Chondrocyte (in vitro differentiated cells): ENCODE data around the gene FAF1. TPM values are rescaled to one million over a fixed set of nuclear protein-coding genes. Genes with fewer than 3 reads are reported as not detected.

ENCODE experiments used
- DNase-seq: peaks from one replicate; pipeline ENCODE4 v3.0.0; 2021; ENCODE audit warnings: mixed read lengths, low spot score
- H3K27ac Mint-ChIP-seq: one replicate; pipeline ENCODE4 v1.8.0; 2021; ENCODE audit warnings: mild to moderate bottlenecking, moderate library complexity, mixed read lengths; ENCODE audit not compliant: unreplicated experiment
- H3K27me3 Mint-ChIP-seq: 2 replicates; pipeline ENCODE4 v1.8.0; 2021; ENCODE audit warnings: low read depth, mixed read lengths
- H3K36me3 Mint-ChIP-seq: 2 replicates; pipeline ENCODE4 v1.8.0; 2021; ENCODE audit warnings: low read depth, mixed read lengths
- H3K4me1 Mint-ChIP-seq: 2 replicates; pipeline ENCODE4 v1.8.0; 2021; ENCODE audit warnings: low read depth, mild to moderate bottlenecking, mixed read lengths
- H3K4me3 Mint-ChIP-seq: one replicate; pipeline ENCODE4 v1.8.0; 2021; ENCODE audit warnings: mild to moderate bottlenecking, moderate library complexity, mixed read lengths; ENCODE audit not compliant: unreplicated experiment
- H3K9me3 Mint-ChIP-seq: 2 replicates; pipeline ENCODE4 v1.8.0; 2021; ENCODE audit warnings: low read depth, mixed read lengths
- total RNA-seq: library from RNA; stranded (reverse); gene quantifications from 3 replicates; pipeline ENCODE4 v1.2.1, GENCODE V29; 2021
- TF ChIP-seq, protein P1 (sequence below): fragments of 200-600 bp; sonication (generic); IDR thresholded peaks from 2 replicates; pipeline ENCODE4 v1.5.0; 2021; ENCODE audit warnings: antibody characterized with exemption, mild to moderate bottlenecking, moderate library complexity

FAF1 gene
- total RNA-seq, 1 donor from 2014 or later: 38.7 TPM

DNA sequence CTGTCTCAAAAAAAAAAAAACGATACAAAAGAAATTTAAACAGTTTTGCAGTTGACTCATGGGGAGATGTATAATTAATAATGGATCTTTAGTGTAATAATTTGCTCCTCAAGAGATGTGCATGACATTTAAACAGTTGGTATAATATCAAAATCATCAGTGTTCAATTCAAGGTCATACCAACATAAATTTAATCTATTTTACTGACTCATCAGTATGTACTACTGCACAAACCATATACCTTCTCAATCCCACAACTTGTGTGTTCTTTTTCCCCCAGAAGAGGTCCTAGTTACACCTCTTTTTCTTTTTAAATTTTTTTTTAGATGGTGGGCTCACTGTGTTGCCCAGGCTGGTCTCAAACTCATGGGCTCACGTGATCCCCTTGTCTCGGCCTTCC is 33.6 kb upstream of the FAF1 start:
- H3K4me3 Mint-ChIP-seq: no peak overlapping the region
- H3K4me1 Mint-ChIP-seq: no peaks in the 10 kb centered on the region
- DNase-seq: no peak
- no peak overlapping the region for H3K27ac Mint-ChIP-seq
- H3K9me3 Mint-ChIP-seq: peaks cover 2% of the 10 kb centered on the region
- TF ChIP-seq, protein P1, sequence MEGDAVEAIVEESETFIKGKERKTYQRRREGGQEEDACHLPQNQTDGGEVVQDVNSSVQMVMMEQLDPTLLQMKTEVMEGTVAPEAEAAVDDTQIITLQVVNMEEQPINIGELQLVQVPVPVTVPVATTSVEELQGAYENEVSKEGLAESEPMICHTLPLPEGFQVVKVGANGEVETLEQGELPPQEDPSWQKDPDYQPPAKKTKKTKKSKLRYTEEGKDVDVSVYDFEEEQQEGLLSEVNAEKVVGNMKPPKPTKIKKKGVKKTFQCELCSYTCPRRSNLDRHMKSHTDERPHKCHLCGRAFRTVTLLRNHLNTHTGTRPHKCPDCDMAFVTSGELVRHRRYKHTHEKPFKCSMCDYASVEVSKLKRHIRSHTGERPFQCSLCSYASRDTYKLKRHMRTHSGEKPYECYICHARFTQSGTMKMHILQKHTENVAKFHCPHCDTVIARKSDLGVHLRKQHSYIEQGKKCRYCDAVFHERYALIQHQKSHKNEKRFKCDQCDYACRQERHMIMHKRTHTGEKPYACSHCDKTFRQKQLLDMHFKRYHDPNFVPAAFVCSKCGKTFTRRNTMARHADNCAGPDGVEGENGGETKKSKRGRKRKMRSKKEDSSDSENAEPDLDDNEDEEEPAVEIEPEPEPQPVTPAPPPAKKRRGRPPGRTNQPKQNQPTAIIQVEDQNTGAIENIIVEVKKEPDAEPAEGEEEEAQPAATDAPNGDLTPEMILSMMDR: no peak
- peaks cover 20% of the 10 kb centered on the region for H3K27me3 Mint-ChIP-seq
- H3K36me3 Mint-ChIP-seq: no peaks in the 10 kb centered on the region

DNA sequence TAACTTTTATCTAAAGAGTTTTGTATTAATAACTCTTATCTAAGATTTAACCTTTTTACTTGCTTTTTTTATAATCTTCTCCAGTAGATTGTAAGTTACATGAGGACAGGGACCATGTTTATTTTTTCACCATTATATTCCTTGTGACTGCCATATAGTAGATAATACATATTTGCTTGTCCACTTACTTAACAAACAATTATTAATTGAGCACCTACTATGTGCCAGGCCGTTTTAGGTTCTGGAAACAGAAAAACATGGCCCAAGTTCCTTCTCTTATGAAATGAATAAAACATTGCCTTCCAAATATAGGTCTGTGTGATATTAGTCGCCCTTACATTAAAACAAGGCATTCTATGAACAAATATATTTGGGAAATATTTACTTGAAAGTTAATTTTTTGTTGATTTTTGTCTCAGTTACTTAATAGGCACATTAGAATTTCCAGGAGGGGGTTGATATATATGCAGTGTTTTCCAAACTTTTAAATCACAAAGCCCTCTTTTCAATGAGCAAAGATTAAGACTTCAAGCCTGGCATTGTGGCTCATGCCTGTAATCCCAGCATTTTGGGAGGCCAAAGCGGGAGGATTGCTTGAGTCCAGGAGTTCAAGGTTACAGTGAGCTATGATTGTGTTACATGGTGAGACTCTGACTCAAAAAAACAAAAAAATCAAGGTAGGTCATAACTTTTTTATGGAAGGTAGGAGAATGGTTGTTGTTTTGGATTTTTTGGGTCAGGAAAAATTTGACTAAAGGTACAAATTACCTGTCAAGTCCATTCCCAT is 32.7 kb upstream of the FAF1 start:
- DNase-seq: no peak
- TF ChIP-seq, protein P1: no peak
- peaks cover 14% of the 10 kb centered on the region for H3K27me3 Mint-ChIP-seq
- no peak overlapping the region for H3K4me3 Mint-ChIP-seq
- no peak overlapping the region for H3K27ac Mint-ChIP-seq
- H3K9me3 Mint-ChIP-seq: no peaks in the 10 kb centered on the region
- H3K4me1 Mint-ChIP-seq: no peaks in the 10 kb centered on the region
- no peaks in the 10 kb centered on the region for H3K36me3 Mint-ChIP-seq

DNA sequence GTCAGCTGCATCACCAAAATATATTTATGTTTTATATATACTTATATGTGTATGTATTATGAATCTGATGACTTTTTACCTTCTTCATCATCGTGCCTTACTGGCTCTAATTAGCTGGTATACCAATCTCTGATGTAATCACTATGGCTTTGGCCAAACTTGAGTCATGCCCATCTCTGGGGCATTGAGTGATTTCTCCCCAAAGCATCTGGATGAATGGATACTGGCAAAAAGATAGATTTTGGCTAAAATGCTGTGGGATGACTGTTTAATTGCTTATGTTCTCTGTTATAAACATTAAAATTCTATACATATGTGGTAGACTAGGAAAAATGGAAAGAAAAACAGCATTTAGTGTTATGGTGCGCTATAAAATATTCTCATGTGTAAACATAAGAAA is 29.6 kb upstream of the FAF1 start:
- H3K27me3 Mint-ChIP-seq: peaks cover 22% of the 10 kb centered on the region
- no peak overlapping the region for H3K4me3 Mint-ChIP-seq
- DNase-seq: no peak
- H3K27ac Mint-ChIP-seq: no peak overlapping the region
- no peaks in the 10 kb centered on the region for H3K36me3 Mint-ChIP-seq
- TF ChIP-seq, protein P1: no peak
- no peaks in the 10 kb centered on the region for H3K4me1 Mint-ChIP-seq
- no peaks in the 10 kb centered on the region for H3K9me3 Mint-ChIP-seq

DNA sequence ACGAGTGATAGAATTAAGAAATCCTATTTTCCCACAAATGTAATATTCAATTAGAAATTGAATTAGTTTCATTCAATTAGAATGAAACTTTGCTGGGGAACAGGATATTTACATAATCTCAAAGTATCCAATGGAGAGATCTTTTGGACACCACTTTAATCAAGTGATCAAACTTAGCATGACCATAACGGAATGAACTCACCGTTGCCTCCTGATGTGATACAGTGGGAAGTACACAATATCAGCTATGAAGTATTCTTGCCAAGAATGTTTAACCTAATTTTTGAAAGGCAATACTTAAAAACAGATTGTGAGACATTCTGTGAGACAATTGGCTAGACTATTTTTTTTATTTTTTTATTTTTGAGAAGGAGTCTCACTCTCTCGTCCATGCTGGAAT is 26.6 kb upstream of the FAF1 start:
- no peaks in the 10 kb centered on the region for H3K36me3 Mint-ChIP-seq
- no peak overlapping the region for H3K4me3 Mint-ChIP-seq
- no peaks in the 10 kb centered on the region for H3K4me1 Mint-ChIP-seq
- H3K27me3 Mint-ChIP-seq: peaks cover 44% of the 10 kb centered on the region
- TF ChIP-seq, protein P1: peak; percentile 26
- no peak overlapping the region for H3K27ac Mint-ChIP-seq
- H3K9me3 Mint-ChIP-seq: no peaks in the 10 kb centered on the region
- no peak for DNase-seq

DNA sequence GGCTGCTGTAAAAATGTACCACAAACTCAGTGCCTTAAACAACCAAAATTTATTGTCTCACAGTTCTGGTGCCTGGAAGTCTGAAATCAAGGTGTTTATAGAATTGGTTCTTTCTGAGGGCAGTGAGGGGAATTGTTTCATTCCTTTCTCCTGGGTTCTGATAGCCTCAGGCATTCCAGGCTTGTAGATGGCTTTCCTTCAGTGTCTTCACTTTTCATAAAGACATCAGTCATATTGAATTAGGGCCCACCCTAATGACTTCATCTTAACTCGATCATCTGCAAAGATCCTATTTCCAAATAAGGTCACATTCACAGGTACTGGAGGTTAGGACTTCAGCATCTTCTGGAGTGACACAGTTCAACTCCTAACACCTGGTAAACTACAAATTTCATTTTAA is 25.0 kb upstream of the FAF1 start:
- TF ChIP-seq, protein P1: no peak
- Mint-ChIP-seq H3K27me3 (peaks cover 51% of the 10 kb centered on the region), H3K4me1 (no peaks in the 10 kb centered on the region), H3K27ac (no peak overlapping the region), H3K36me3 (no peaks in the 10 kb centered on the region), H3K4me3 (no peak overlapping the region), H3K9me3 (no peaks in the 10 kb centered on the region)
- no peak for DNase-seq
